Brain microvascular endothelial cell (primary cell): ENCODE data around the gene TMED6.

ENCODE experiments used
- DNase-seq: peaks from one replicate; pipeline ENCODE4 v3.0.0-alpha.2; 2020
- H3K27ac ChIP-seq: fragments of 250-450 bp; sonication (Bioruptor Pico); 2 replicates; pipeline ENCODE4 v1.5.1; 2020; ENCODE audit warnings: mild to moderate bottlenecking, moderate library complexity
- H3K27me3 ChIP-seq: fragments of 250-450 bp; sonication (Bioruptor Pico); replicated peaks from 2 replicates; pipeline ENCODE4 v1.5.1; 2020; ENCODE audit warnings: mild to moderate bottlenecking
- H3K36me3 ChIP-seq: fragments of 250-450 bp; sonication (Bioruptor Pico); replicated peaks from 2 replicates; pipeline ENCODE4 v1.5.1; 2020; ENCODE audit warnings: mild to moderate bottlenecking
- H3K4me3 ChIP-seq: 2 replicates; pipeline ENCODE4 v1.5.1; 2011; ENCODE audit warnings: low read depth, mild to moderate bottlenecking, control low read depth, low read length, moderate library complexity
- CTCF ChIP-seq: IDR thresholded peaks from 2 replicates; pipeline ENCODE4 v1.5.1; 2011; ENCODE audit warnings: low read depth, mild to moderate bottlenecking, moderate library complexity, low read length, control low read depth, inconsistent platforms; ENCODE audit errors: missing control alignments
- in situ Hi-C: cut with HindIII; loops from 2 replicates; pipeline ENCODE4 v1.10.0; 2017; ENCODE audit warnings: low sequenced_read_pairs, low pct_ligation_motif_present

The TMED6 gene

GRCh38 chr16:69324585-69325253 is 26.9 kb downstream of the TMED6 start:
- no peak for DNase-seq
- Histone ChIP-seq H3K27me3 (no peaks in the 10 kb centered on the region), H3K4me3 (no peak overlapping the region), H3K27ac (no peak overlapping the region), H3K36me3 (peaks cover 80% of the 10 kb centered on the region)
- no peak for TF ChIP-seq CTCF
- in situ Hi-C loops: no loop called here

GRCh38 chr16:69324013-69324531 is 27.5 kb downstream of the TMED6 start:
- in situ Hi-C loops: no loop called here
- no peak for DNase-seq
- TF ChIP-seq CTCF: no peak
- Histone ChIP-seq H3K27ac (no peak overlapping the region), H3K4me3 (no peak overlapping the region), H3K27me3 (no peaks in the 10 kb centered on the region), H3K36me3 (peaks cover 87% of the 10 kb centered on the region)

GRCh38 chr16:69323415-69323814 is 28.2 kb downstream of the TMED6 start:
- Histone ChIP-seq H3K27ac (no peak overlapping the region), H3K36me3 (peaks cover 87% of the 10 kb centered on the region), H3K27me3 (no peaks in the 10 kb centered on the region), H3K4me3 (no peak overlapping the region)
- in situ Hi-C loops: no loop called here
- no peak for TF ChIP-seq CTCF
- no peak for DNase-seq

- peaks cover 87% of the 10 kb centered on the region for H3K36me3 ChIP-seq
Observed at GRCh38 chr16:69322343-69322742, 29.2 kb downstream of the TMED6 start.

GRCh38 chr16:69321080-69321479 is 30.5 kb downstream of the TMED6 start:
- H3K4me3 ChIP-seq: no peak overlapping the region
- TF ChIP-seq CTCF: no peak
- in situ Hi-C loops: no loop called here

More at GRCh38 chr16:69322343-69322742, 29.2 kb downstream of the TMED6 start:
- no peak overlapping the region for H3K27ac ChIP-seq
- H3K27me3 ChIP-seq: no peaks in the 10 kb centered on the region
- no peak for TF ChIP-seq CTCF
- no peak for DNase-seq
- in situ Hi-C loops: no loop called here
- no peak overlapping the region for H3K4me3 ChIP-seq

GRCh38 chr16:69320740-69321073 is 30.9 kb downstream of the TMED6 start:
- Histone ChIP-seq H3K27ac (no peak overlapping the region), H3K27me3 (no peaks in the 10 kb centered on the region), H3K36me3 (peaks cover 89% of the 10 kb centered on the region), H3K4me3 (no peak overlapping the region)
- no peak for TF ChIP-seq CTCF
- no peak for DNase-seq
- in situ Hi-C loops: no loop called here

More at GRCh38 chr16:69321080-69321479, 30.5 kb downstream of the TMED6 start:
- Histone ChIP-seq H3K36me3 (peaks cover 89% of the 10 kb centered on the region), H3K27ac (no peak overlapping the region), H3K27me3 (no peaks in the 10 kb centered on the region)
- no peak for DNase-seq
